Coronary artery (tissue), 2 donors: ENCODE measurements around the gene CD44.
"Not testable (repeated sequence)": the region's sequence is repeated elsewhere in the genome, so short reads cannot be mapped to it uniquely, and the experiment has no call there.

Source experiments
- DNase-seq: peaks from one replicate; pipeline ENCODE4 v3.0.0-alpha.2; 2017; ENCODE audit warnings: low spot score
- H3K27ac ChIP-seq, 2 donors: fragments of 200-600 bp; sonication (generic); one replicate each; pipeline ENCODE4 v1.5.1; 2016 to 2019
- H3K4me3 ChIP-seq: fragments of 200-600 bp; sonication (generic); 2 replicates; pipeline ENCODE4 v1.5.1; 2016; ENCODE audit warnings: mild to moderate bottlenecking, moderate library complexity
- CTCF ChIP-seq: fragments of 200-600 bp; sonication (generic); IDR thresholded peaks from one replicate; pipeline ENCODE4 v1.5.1; 2019; ENCODE audit warnings: antibody characterized with exemption

CD44 gene

GRCh38 chr11:35105319-35106079 lies 33.5 kb upstream of the CD44 start:
- peak overlapping the region; percentile 64 to 78 for H3K27ac ChIP-seq
- TF ChIP-seq CTCF, result no peak
- H3K4me3 ChIP-seq, result no peak overlapping the region
- DNase-seq, result no peak

GRCh38 chr11:35106595-35106994 lies 32.4 kb upstream of the CD44 start:
- no peak for DNase-seq
- TF ChIP-seq CTCF, result no peak
- H3K27ac ChIP-seq, result no peak overlapping the region

GRCh38 chr11:35107861-35108260 lies 31.1 kb upstream of the CD44 start:
- no peak for TF ChIP-seq CTCF
- no peak for DNase-seq
- H3K27ac ChIP-seq, result no peak overlapping the region
- no peak overlapping the region for H3K4me3 ChIP-seq

More at GRCh38 chr11:35106595-35106994, 32.4 kb upstream of the CD44 start:
- no peak overlapping the region for H3K4me3 ChIP-seq

GRCh38 chr11:35108336-35108735 lies 30.6 kb upstream of the CD44 start:
- not testable (repeated sequence) for DNase-seq, H3K4me3 ChIP-seq, H3K27ac ChIP-seq

- DNase-seq, result no peak
- TF ChIP-seq CTCF, result no peak
- no peak overlapping the region for H3K27ac ChIP-seq
- H3K4me3 ChIP-seq, result no peak overlapping the region
Observed at GRCh38 chr11:35109041-35109440, 29.9 kb upstream of the CD44 start.

- Histone ChIP-seq H3K4me3 (no peak overlapping the region), H3K27ac (no peak overlapping the region)
- DNase-seq, result no peak
- no peak for TF ChIP-seq CTCF
Observed at GRCh38 chr11:35109827-35110226, 29.1 kb upstream of the CD44 start.

GRCh38 chr11:35111161-35112055 lies 27.6 kb upstream of the CD44 start:
- no peak for TF ChIP-seq CTCF
- H3K27ac ChIP-seq, result peak overlapping the region in 1 of 2 donors; percentile 57
- DNase-seq, result no peak
- H3K4me3 ChIP-seq, result no peak overlapping the region
